GM19372 (cell line): ENCODE measurements around the gene HES6.
"Not testable (repeated sequence)": the region's sequence is repeated elsewhere in the genome, so short reads cannot be mapped to it uniquely, and the experiment has no call there.

Experiments used
- ATAC-seq: cut with Tn5 transposase; IDR thresholded peaks from one replicate; pipeline ENCODE4 v1.9.1; 2021; ENCODE audit warnings: mild to moderate bottlenecking, low read depth, moderate library complexity; ENCODE audit not compliant: unreplicated experiment

Gene HES6

GRCh38 chr2:238274152-238274865, 34.5 kb upstream of the HES6 start:
- no peak for ATAC-seq

DNA sequence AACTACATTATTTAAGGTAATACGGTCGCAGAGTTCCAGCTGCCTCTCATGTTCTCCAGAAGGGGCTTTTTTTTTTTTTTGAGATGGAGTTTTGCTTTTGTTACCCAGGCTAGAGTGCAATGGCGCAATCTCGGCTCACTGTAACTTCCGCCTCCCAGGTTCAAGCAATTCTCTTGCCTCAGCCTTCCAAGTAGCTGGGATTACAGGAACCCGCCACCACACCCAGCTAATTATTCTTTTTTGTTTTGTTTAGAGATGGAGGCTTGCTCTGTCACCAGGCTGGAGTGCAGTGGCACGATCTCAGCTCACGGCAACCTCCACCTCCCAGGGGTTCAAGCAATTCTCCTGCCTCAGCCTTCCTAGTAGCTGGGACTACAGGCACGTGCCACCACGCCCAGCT, 33.6 kb upstream of the HES6 start:
- ATAC-seq: not testable (repeated sequence)

GRCh38 chr2:238272156-238272555, 32.3 kb upstream of the HES6 start:
- no peak for ATAC-seq

DNA sequence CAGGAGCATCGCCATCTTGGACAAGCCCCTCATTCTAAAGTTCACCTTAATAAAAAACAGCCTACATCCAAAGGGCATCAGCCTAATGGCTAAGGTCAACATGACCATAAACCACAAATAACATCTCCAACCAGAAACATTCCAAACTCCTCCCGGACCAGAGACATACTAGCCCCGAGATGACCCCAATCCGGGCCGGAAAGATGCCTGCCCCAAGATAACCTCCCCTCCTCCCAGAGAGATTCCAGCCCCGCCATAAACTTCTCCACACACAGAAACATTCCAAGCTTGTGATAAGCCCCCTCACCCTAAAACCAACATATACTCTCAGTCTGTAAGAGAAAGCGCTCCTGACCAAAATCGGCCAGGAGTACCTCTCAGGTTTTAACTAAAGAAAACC, 31.8 kb upstream of the HES6 start:
- not testable (repeated sequence) for ATAC-seq

DNA sequence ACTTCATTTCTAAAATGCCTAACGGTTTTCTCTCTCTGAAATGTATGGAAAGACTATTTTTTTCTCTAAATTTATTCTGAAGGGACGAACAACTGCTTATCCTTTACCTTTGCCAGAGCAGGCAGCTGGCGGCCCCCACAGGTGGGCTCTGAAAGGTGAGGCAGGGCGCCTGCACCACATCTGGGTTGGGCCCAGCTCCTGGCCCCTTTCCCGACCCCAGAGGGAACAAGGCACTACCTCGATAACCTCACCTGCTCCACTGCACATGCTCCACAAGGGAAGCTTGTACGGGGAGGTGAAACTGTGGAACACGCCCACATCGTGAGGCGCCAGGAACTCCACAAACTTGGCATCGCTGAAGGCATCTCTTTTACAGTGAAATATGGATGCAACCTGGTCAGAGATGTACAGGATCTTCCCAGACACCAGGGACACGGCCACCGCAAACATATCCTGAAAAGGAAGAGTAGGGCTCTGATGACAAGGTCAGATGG, 31.3 kb upstream of the HES6 start:
- ATAC-seq: no peak

DNA sequence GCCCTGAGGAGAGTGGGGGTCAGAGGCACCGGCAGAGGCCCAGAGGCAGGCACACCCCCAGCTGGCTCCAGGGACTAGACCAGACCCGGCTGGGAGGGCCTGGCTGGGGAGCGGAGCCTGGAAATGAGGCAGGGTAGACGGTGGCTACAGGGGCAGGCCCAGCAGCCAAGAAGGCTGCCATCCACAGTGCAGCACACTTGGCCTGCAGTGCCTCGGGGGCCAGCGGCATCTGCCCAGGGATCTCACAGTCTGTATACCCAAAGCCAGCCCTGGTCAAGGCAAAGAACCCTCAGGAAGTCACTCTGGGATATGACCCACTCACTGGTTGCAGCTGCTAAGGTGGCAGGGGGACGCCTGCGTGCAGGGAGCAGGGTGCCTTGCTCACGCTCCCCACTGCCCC, 30.8 kb upstream of the HES6 start:
- no peak for ATAC-seq

- no peak for ATAC-seq
Measured at GRCh38 chr2:238269741-238270140, 29.9 kb upstream of the HES6 start.

- ATAC-seq: no peak
Measured at GRCh38 chr2:238267884-238268680, 28.2 kb upstream of the HES6 start.

- ATAC-seq: no peak
Measured at GRCh38 chr2:238267341-238267710, 27.5 kb upstream of the HES6 start.

DNA sequence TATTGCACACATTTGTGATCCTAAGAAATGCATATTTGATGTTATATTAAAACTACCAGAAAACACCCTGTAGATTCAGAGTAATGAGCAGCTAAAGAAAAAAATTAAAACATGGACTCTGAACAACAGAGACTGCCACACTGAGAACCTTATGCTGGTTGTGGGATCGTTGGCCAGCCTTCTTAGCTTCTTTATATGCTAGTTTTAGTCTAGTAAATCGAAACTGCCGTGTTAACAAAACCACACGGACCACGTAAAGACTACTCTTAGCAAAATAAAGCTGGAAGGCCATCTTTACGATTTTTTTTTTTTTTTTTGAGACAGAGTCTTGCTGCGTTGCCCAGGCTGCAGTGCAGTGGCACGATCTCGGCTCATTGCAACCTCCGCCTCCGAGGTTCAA, 25.8 kb upstream of the HES6 start:
- ATAC-seq: no peak

DNA sequence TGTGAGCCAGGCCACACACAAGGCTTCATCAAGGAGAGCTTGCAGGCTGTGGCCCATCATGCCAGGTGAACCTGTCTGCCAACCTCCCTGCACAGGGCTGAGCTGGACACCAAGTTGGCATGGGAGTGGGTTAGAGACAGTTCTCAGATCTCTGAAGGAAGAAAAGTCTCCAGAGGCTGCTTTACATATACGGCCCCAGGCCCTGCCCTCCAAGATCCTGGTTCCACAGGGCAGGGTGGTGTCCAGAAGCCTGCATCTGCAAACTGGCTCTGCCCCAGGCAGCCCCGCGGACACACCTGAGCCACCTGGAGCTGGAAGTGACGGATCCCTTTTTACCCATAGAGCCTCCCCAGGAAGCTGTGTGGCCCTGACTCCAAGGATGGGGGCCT, 24.2 kb upstream of the HES6 start:
- ATAC-seq: no peak

- no peak for ATAC-seq
Measured at GRCh38 chr2:238263204-238264071, 23.6 kb upstream of the HES6 start.

- no peak for ATAC-seq
Measured at GRCh38 chr2:238262496-238263122, 22.8 kb upstream of the HES6 start.

DNA sequence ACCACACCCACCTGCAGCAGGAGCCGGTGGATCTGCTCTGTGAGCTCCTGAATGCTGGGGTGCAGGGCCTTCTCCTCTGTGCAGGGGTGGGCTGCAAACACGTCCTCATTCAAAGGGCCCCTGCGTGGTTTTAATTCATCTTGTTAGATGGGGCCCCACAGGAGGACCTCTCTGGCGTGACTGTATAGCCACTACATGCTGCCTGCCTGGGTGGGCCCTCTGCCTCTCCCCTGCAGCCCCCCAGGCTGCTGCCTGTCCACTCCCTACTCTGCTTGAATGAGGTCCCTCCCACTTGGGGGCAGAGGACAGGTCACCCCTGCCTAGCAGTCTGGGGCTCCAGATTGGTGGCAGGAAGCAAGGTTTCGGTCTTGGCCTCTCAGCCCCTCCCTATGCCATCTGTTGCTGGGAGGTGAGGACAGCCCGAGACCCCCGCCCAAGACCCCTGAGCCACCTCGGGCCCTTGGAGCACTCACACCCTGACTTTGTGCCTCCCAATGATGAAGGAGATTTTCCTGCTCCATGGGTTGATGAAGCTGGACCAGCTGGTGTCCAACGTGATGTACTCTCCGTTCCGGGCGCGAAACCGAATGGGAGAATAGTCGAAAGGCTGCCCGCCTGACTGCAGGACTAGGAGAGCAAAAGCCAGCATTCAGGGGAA, 22.0 kb upstream of the HES6 start:
- no peak for ATAC-seq

DNA sequence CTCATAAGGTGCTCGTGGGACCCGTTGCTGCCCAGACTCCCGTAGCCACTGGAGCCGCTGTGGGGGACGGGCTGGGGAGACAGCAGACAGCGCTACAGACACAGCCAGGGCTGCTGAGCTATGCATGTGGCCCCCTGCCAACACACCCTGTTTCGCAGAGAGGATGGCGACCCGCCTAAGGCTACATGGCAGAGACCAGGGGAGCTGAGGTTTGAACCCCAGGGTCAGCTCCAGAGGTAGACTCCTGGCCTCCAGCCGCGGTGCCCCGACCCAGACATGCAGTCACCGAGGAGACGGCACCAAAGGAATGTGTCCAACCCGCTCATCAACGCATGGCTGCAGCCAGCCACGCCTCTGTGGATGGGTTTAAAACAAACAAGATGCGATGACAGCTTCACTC, 21.0 kb upstream of the HES6 start:
- ATAC-seq: no peak

GRCh38 chr2:238259061-238260020, 19.5 kb upstream of the HES6 start:
- no peak for ATAC-seq

DNA sequence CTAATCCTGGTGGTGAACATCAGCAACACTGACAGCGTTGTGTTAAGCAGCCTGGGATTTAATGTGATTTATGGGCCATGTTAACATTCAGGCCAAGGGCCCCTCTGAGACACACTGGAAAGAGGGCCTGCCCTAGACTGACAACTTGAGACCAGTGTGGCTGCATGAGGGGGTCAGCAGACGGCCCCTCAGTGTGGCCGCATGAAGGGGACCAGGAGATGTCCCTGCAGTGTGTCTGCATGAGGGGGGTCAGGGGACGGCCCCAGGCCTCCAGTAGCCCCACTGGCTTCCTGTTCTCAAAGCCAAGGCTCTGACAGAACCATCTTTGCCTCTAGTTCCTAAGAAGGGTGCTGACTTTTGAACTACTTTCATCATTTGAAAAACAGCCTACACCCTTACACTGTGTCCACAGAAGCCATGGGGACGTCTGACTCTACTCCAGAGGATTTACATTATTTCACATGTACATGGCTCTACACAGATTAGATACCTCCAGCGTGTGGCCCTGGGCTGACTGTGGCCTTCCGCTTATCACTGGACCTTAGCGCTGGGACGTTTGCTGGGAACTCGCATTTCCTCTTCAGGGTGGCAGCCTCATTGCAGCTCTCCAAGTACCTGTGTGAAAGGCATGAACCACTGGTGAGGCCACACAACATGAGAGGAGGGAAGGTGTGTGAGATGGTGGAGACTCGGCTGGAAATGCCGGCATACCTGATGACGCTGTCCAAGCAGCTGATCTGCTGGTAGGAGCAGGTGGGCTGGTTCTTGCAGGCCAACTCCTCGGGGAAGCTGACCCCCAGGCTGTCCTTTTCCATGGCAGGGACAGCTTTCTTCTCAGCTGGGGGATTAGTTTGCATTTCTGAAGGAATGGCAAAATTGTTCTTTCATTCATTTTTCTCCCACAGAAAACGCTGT, 18.2 kb upstream of the HES6 start:
- no peak for ATAC-seq

GRCh38 chr2:238256594-238257104, 16.8 kb upstream of the HES6 start:
- ATAC-seq: no peak
